VCaP (cell line): Measurements from ENCODE around the gene CACNA1I.

Experiments
- H3K27ac ChIP-seq: fragments of 450-650 bp; 2 replicates; pipeline ENCODE4 v1.5.1; 2017
- CTCF ChIP-seq: fragments of 450-650 bp; conservative IDR thresholded peaks from 2 replicates; pipeline ENCODE4 v1.5.1; 2017; ENCODE audit warnings: mild to moderate bottlenecking, moderate library complexity

CACNA1I gene

DNA sequence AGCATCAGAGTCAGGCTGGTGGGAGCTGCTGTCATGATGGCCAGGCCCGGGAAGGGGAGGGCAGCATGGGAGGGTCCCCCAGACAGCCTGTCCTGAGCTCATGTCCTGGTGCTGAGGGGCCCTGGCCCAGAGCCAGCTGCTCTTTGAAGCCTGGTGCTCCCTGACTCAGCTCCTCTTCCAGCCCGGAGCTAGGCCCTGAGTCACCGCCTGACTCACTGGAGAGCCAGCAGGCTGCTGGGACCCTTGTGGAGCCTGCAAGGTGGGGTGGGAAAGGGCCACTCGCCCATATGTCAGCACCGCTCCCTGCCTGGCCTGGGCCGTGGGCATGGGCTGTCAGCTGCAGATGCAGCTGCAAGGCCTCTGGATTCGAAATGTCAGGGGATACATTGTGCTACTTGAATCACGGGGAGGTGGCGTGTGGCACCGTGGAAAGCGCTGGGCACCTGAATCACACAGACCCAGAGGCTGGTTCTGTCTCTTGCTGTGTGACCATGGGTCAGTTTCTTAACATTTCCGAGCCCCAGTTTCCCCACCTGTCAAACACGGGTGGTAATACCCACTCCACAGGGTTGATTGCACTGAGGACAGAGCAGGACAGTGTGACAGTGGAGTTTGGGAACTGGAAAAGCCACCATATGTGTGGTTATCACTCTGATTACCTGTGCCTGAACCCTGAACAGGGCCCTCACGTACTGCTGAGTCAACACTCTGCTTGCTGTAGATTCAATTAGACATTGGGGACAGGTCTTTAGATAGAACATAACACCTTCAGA is 4.4 kb downstream of the CACNA1I start:
- TF ChIP-seq CTCF: no peak

GRCh38 chr22:39575552-39575825 is 4.9 kb downstream of the CACNA1I start:
- H3K27ac ChIP-seq: no peak overlapping the region

More for the DNA sequence above, 4.4 kb downstream of the CACNA1I start:
- H3K27ac ChIP-seq: no peak overlapping the region

GRCh38 chr22:39576027-39576426 is 5.5 kb downstream of the CACNA1I start:
- TF ChIP-seq CTCF: no peak
- no peak overlapping the region for H3K27ac ChIP-seq

More at GRCh38 chr22:39575552-39575825, 4.9 kb downstream of the CACNA1I start:
- TF ChIP-seq CTCF: no peak

GRCh38 chr22:39577366-39577765 is 6.8 kb downstream of the CACNA1I start:
- H3K27ac ChIP-seq: no peak overlapping the region
- TF ChIP-seq CTCF: no peak

DNA sequence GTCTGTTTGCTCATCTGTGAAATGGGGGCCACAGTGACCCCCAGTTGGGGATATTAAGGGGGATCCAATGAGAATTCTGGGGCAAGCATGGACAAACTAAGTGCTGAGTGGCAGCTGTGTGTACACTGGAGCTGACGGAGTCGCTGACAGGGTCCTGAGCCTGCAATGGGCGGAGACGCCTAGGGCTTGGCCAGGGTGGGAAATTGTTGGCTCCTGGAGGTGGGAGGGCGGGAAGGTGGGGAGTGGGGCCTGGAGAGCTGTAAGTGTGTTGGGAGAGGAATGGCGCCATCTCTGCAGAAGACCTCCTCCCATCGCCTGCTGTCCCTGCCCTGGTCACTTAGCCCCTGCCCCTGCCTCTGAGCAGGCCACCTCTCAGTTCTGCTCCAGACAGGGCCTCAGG is 7.3 kb downstream of the CACNA1I start:
- TF ChIP-seq CTCF: no peak
- H3K27ac ChIP-seq: no peak overlapping the region

GRCh38 chr22:39580006-39580441 is 9.5 kb downstream of the CACNA1I start:
- H3K27ac ChIP-seq: no peak overlapping the region
- TF ChIP-seq CTCF: no peak

GRCh38 chr22:39580795-39581194 is 10.2 kb downstream of the CACNA1I start:
- no peak for TF ChIP-seq CTCF
- no peak overlapping the region for H3K27ac ChIP-seq
